Thoracic aorta (tissue), 2 donors: Measurements from ENCODE around the gene ADIPOR2. TPM values are rescaled to one million over a fixed set of nuclear protein-coding genes. Genes with fewer than 3 reads are reported as not detected.

Experiments
- ATAC-seq: fragments of 150-250 bp; one replicate; pipeline ENCODE4 v1.8.0; 2017; ENCODE audit warnings: low read depth; ENCODE audit not compliant: insufficient number of reproducible peaks, low FRiP score
- DNase-seq: peaks from one replicate; pipeline ENCODE4 v3.0.0-alpha.2; 2020; ENCODE audit warnings: low spot score
- H3K27ac ChIP-seq, 2 donors: fragments of 200-600 bp; sonication (generic); 1 replicate in 1 of 2; 2 replicates in 1 of 2; pipeline ENCODE4 v1.5.1; 2016; ENCODE audit warnings: mild to moderate bottlenecking in 2 of 2, moderate library complexity in 2 of 2
- H3K27me3 ChIP-seq: fragments of 200-600 bp; sonication (generic); replicated peaks from 2 replicates; pipeline ENCODE4 v1.6.0; 2016; ENCODE audit warnings: mild to moderate bottlenecking; ENCODE audit not compliant: insufficient read depth
- H3K36me3 ChIP-seq: fragments of 200-600 bp; sonication (generic); one replicate; pipeline ENCODE4 v1.5.1; 2016
- H3K4me1 ChIP-seq, 2 donors: fragments of 200-600 bp; sonication (generic); 1 replicate in 1 of 2; 2 replicates in 1 of 2; pipeline versions ENCODE4 v1.5.1 to v1.6.0; 2016; ENCODE audit warnings: low read depth in 2 of 2, mild to moderate bottlenecking in 1 of 2; ENCODE audit not compliant: control insufficient read depth in 1 of 2
- H3K4me3 ChIP-seq: fragments of 200-600 bp; sonication (generic); 2 replicates; pipeline ENCODE4 v1.5.1; 2016; ENCODE audit warnings: mild to moderate bottlenecking
- H3K9me3 ChIP-seq: fragments of 200-600 bp; sonication (generic); 2 replicates; pipeline ENCODE4 v1.5.1; 2016
- CTCF ChIP-seq: fragments of 200-600 bp; sonication (generic); IDR thresholded peaks from one replicate; pipeline ENCODE4 v1.5.1; 2019; ENCODE audit warnings: antibody characterized with exemption
- total RNA-seq, 2 donors: library from RNA; depleted of rRNA; stranded (reverse); fragments of >200 nt; gene quantifications; one replicate each; pipeline versions ENCODE4 v1.1.0 to v1.2.3, GENCODE V29; 2016

ADIPOR2 gene
- total RNA-seq, 2 donors from 2014 or later: 24.2 to 43.0 TPM

- no peaks in the 10 kb centered on the region for H3K27me3 ChIP-seq
- ATAC-seq (no peak), DNase-seq (no peak)
- peaks cover 15 to 46% of the 10 kb centered on the region in 2 donors for H3K4me1 ChIP-seq
- H3K27ac ChIP-seq: no peak overlapping the region
- no peak for TF ChIP-seq CTCF
- no peak overlapping the region for H3K4me3 ChIP-seq
- no peaks in the 10 kb centered on the region for H3K9me3 ChIP-seq
- no peaks in the 10 kb centered on the region for H3K36me3 ChIP-seq
Measured at GRCh38 chr12:1696800-1697199, 5.9 kb downstream of the ADIPOR2 start.

GRCh38 chr12:1697271-1697670 lies 6.4 kb downstream of the ADIPOR2 start:
- DNase-seq: no peak
- TF ChIP-seq CTCF: no peak
- ATAC-seq: no peak

GRCh38 chr12:1698720-1699119 lies 7.8 kb downstream of the ADIPOR2 start:
- H3K4me3 ChIP-seq: no peak overlapping the region
- peaks cover 5 to 31% of the 10 kb centered on the region in 2 donors for H3K4me1 ChIP-seq
- H3K27me3 ChIP-seq: no peaks in the 10 kb centered on the region
- ATAC-seq (no peak), DNase-seq (no peak)
- no peaks in the 10 kb centered on the region for H3K9me3 ChIP-seq
- no peak for TF ChIP-seq CTCF
- no peak overlapping the region for H3K27ac ChIP-seq
- no peaks in the 10 kb centered on the region for H3K36me3 ChIP-seq

More at GRCh38 chr12:1697271-1697670, 6.4 kb downstream of the ADIPOR2 start:
- no peaks in the 10 kb centered on the region for H3K9me3 ChIP-seq
- H3K27ac ChIP-seq: no peak overlapping the region
- H3K4me3 ChIP-seq: no peak overlapping the region
- peaks cover 11 to 41% of the 10 kb centered on the region in 2 donors for H3K4me1 ChIP-seq
- H3K27me3 ChIP-seq: no peaks in the 10 kb centered on the region
- H3K36me3 ChIP-seq: no peaks in the 10 kb centered on the region

GRCh38 chr12:1702713-1703112 lies 11.8 kb downstream of the ADIPOR2 start:
- peaks cover 5 to 19% of the 10 kb centered on the region in 2 donors for H3K4me1 ChIP-seq
- H3K4me3 ChIP-seq: no peak overlapping the region
- no peak overlapping the region for H3K27ac ChIP-seq
- H3K9me3 ChIP-seq: no peaks in the 10 kb centered on the region
- H3K27me3 ChIP-seq: no peaks in the 10 kb centered on the region
- ATAC-seq (no peak), DNase-seq (no peak)
- no peak for TF ChIP-seq CTCF
- no peaks in the 10 kb centered on the region for H3K36me3 ChIP-seq

- no peak for DNase-seq
Measured at GRCh38 chr12:1703771-1704722, 13.2 kb downstream of the ADIPOR2 start.

More at GRCh38 chr12:1703771-1704722, 13.2 kb downstream of the ADIPOR2 start:
- no peak for ATAC-seq
- no peaks in the 10 kb centered on the region for H3K36me3 ChIP-seq
- TF ChIP-seq CTCF: no peak
- H3K4me3 ChIP-seq: no peak overlapping the region
- no peak overlapping the region for H3K27ac ChIP-seq
- H3K9me3 ChIP-seq: no peaks in the 10 kb centered on the region
- peaks cover 5 to 21% of the 10 kb centered on the region in 2 donors for H3K4me1 ChIP-seq
- no peaks in the 10 kb centered on the region for H3K27me3 ChIP-seq
